Measurements from ENCODE around the gene CA11. TPM values are rescaled to one million over a fixed set of nuclear protein-coding genes. Genes with fewer than 3 reads are reported as not detected.

Gene CA11
- polyA plus RNA-seq, 1 experiment, result 3.0 TPM

DNA sequence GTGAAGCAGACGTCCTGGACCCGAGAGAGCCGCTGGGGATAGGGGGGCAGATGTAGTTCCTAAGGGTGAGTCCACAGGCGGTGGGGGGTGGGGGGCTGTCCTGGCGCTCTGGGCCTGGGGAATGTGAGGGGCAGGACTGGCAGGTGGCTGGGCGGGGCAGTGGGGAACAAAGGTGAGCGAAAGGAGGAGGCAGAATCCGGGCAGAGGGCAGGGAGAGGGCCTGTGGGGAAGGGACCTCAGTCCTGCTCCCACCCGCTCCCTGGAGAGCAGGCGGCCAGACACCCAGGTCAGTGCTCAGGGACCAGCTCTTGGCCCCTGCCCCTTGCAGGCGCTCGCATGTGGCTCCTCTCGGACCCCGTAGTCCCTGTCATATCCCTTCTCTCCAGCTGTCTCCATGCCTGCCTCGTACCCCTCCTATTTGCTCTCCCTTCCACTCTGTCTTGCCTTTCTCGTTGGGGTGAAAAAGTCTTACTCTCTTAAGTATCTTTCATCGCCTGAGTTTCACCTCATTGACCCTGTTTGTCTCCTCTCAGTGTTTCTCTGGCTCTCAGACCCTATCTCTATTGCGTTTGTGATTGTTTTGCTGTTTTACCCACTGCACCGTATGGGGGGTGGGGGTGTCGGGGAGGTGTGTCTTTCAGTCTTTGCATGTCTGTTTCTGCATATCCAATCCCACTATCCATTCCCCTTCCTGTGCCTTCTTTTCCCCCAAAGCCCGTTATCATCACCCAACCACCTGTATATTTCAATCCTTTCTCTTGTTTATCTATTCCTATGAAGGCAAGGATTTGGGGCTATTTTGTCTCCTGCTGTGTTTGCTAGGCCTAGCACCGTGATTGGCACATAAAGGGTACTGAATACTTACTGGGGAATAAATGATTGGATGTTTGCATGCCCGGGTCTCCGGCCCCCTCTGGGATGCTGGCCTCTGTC, 20.9 kb downstream of the CA11 start:
- no peak for DNase-seq (ENCODE audit: low read depth)
- H3K36me3 ChIP-seq (ENCODE audit: control insufficient read depth, insufficient read depth, low read length), result peaks cover 4% of the 10 kb centered on the region
- peak overlapping the region; percentile 50 for H3K4me3 ChIP-seq (ENCODE audit: low read depth, low read length)
- ChIA-PET POLR2A (no interaction called here), CTCF (no interaction called here)
- H3K27me3 ChIP-seq (ENCODE audit: control insufficient read depth, insufficient read depth, low read length), result no peaks in the 10 kb centered on the region
- TF ChIP-seq, protein P1, sequence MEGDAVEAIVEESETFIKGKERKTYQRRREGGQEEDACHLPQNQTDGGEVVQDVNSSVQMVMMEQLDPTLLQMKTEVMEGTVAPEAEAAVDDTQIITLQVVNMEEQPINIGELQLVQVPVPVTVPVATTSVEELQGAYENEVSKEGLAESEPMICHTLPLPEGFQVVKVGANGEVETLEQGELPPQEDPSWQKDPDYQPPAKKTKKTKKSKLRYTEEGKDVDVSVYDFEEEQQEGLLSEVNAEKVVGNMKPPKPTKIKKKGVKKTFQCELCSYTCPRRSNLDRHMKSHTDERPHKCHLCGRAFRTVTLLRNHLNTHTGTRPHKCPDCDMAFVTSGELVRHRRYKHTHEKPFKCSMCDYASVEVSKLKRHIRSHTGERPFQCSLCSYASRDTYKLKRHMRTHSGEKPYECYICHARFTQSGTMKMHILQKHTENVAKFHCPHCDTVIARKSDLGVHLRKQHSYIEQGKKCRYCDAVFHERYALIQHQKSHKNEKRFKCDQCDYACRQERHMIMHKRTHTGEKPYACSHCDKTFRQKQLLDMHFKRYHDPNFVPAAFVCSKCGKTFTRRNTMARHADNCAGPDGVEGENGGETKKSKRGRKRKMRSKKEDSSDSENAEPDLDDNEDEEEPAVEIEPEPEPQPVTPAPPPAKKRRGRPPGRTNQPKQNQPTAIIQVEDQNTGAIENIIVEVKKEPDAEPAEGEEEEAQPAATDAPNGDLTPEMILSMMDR (IDR thresholded peaks at IDR 0.05; ENCODE audit: insufficient read depth, low read depth, low read length), result no peak

DNA sequence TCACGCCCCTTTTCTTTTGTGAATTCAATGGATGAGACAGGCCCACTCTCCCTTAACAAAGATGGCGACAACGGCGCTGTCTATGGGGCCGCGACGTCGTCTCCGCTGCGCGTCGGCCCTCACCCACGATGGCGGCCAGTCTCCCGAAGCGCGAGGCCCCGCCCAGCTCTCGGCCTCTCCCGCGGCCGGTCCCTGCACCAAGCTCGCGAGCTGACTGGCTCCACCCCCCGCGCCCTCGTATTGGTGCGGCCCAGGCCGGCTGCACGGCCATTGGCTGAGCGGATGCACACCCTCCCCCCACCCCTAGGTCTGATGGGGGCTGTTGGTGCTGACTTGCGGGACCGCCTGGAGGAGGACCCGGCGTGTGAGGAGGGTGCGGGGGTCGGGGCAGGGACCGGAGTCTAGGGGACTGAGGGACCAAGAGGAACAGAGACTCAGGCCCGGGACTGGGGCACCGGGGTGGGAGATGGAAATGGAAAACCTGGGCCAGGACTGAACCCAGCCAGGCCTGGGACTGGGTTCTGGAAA, 21.9 kb downstream of the CA11 start:
- Histone ChIP-seq H3K27me3 (ENCODE audit: control insufficient read depth, insufficient read depth, low read length) (no peaks in the 10 kb centered on the region), H3K36me3 (ENCODE audit: control insufficient read depth, insufficient read depth, low read length) (peaks cover 2% of the 10 kb centered on the region), H3K4me3 (ENCODE audit: low read depth, low read length) (peak overlapping the region; percentile 50)
- POLR2A ChIA-PET, result interaction anchor here (0.6 to 0.7 kb wide), 3 partner anchors 10 to 243 kb away, joined by 3 to 6 read pairs (median 5); no protein-coding TSS in a partner anchor
- TF ChIP-seq, protein P1 (IDR thresholded peaks at IDR 0.05; ENCODE audit: insufficient read depth, low read depth, low read length), result no peak
- peak; percentile 81 for DNase-seq (ENCODE audit: low read depth)
- CTCF ChIA-PET, result interaction anchor here (0.7 to 1.1 kb wide), 3 partner anchors 10 to 22 kb away, joined by 3 to 9 read pairs (median 4); partner anchors contain the start of gene CA11

DNA sequence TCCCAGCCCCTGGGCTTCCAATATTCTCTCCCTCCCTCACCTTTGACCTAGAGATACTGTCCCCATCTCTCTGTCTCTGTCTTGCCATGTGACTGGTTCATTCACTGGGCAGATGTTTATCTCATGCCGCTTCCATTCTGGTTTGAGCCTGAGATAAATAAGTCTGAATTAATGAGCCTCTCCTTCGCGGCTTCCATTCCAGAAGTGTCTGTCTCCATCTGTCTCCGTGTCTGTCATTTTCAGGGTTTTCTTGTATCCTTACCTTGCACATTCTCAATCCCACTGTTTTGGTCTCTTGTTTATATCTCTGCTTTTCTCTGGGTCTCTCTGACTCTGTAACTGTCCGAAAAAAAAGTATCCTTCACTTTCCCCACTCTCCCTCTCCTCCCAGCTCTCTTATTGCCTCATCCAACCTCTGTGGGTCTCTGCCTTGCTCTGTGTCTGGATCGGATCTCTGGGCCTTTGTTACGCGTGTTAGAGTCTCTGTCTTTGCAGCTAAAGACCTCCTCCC, 22.4 kb downstream of the CA11 start:
- CTCF ChIA-PET, result interaction anchor here (0.7 to 1.1 kb wide), 3 partner anchors 10 to 22 kb away, joined by 3 to 9 read pairs (median 4); partner anchors contain the start of gene CA11
- TF ChIP-seq, protein P1 (IDR thresholded peaks at IDR 0.05; ENCODE audit: insufficient read depth, low read depth, low read length), result no peak
- POLR2A ChIA-PET, result interaction anchor here (0.6 to 0.7 kb wide), 3 partner anchors 9 to 244 kb away, joined by 3 to 6 read pairs (median 5); no protein-coding TSS in a partner anchor

DNA sequence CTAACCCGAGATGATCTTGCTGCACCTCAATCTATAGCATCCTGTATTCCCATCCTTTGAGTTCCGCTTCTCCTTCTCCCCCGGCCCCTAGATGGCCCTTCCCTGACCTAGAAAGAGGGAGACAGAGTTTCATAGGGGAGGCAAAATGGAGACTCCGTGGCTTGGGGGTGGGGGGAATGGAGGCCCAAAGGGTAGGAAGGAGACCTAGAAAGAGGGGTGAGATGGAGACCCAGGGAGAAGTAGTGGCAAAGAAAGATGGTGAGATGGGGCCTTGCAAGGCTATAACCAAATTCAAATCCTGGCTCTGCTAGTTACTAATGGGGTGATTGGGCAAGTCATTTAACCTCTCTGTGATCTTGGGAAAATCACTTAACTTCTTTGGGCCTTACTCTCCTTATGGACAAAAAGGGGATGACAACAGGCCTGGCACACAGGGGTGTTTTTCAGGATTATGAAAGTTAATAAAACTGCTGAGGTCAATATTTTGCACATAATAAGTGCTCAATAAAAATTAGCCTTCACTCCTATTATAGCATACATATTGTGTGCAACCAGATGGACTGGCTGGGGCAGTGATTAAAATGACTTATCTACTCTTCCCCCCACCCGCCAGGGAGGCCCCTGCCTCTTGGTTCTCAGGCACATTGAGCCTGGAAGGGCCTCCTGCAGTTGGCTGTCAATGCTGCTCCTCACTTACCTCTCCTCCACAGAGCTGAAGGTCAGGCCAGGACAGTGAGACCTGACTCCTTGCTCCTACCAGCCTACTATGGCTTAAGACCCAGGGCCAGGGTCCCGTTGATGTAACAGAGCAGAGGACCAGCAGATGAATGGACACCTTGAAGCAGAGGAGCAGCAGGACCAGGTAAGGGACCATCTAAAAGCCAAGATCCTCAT, 26.0 kb downstream of the CA11 start:
- Histone ChIP-seq H3K4me3 (ENCODE audit: low read depth, low read length) (peak overlapping the region; percentile 94), H3K27me3 (ENCODE audit: control insufficient read depth, insufficient read depth, low read length) (no peaks in the 10 kb centered on the region), H3K36me3 (ENCODE audit: control insufficient read depth, insufficient read depth, low read length) (peaks cover 24% of the 10 kb centered on the region)
- no peak for DNase-seq (ENCODE audit: low read depth)
- ChIA-PET CTCF (interaction anchor here (1.0 to 1.6 kb wide), 4 partner anchors 11 to 36 kb away, joined by 3 to 7 read pairs (median 4); partner anchors contain the start of gene CA11), POLR2A (interaction anchor here (0.8 to 0.9 kb wide), 2 partner anchors 9 to 14 kb away, joined by 3 read pairs; no protein-coding TSS in a partner anchor)
- TF ChIP-seq, protein P1 (IDR thresholded peaks at IDR 0.05; ENCODE audit: insufficient read depth, low read depth, low read length), result no peak

More for the DNA sequence above, 22.4 kb downstream of the CA11 start:
- Histone ChIP-seq H3K4me3 (ENCODE audit: low read depth, low read length) (peak overlapping the region; percentile 28), H3K27me3 (ENCODE audit: control insufficient read depth, insufficient read depth, low read length) (no peaks in the 10 kb centered on the region), H3K36me3 (ENCODE audit: control insufficient read depth, insufficient read depth, low read length) (peaks cover 2% of the 10 kb centered on the region)
- DNase-seq (ENCODE audit: low read depth), result no peak
